Loucy (cell line): ENCODE measurements around the gene RPS6KA2.

Source experiments
- H2AFZ ChIP-seq: fragments of 200-600 bp; sonication (generic); 2 replicates; pipeline ENCODE4 v1.6.0; 2016; ENCODE audit warnings: antibody characterized with exemption, mild to moderate bottlenecking, low read length, moderate library complexity
- H3F3A ChIP-seq: fragments of 200-600 bp; 2 replicates; pipeline ENCODE4 v1.6.0; 2016; ENCODE audit warnings: antibody characterized with exemption, low read depth, mild to moderate bottlenecking
- H3K27me3 ChIP-seq: fragments of 200-600 bp; sonication (generic); 2 replicates; pipeline ENCODE4 v1.6.1; 2014; ENCODE audit warnings: low read length, mild to moderate bottlenecking; ENCODE audit not compliant: insufficient read depth, poor library complexity, severe bottlenecking
- H3K36me3 ChIP-seq: fragments of 200-600 bp; sonication (generic); 2 replicates; pipeline ENCODE4 v1.6.1; 2016; ENCODE audit warnings: low read length; ENCODE audit not compliant: insufficient read depth
- H3K4me1 ChIP-seq: fragments of 200-600 bp; sonication (generic); 2 replicates; pipeline ENCODE4 v1.5.1; 2014; ENCODE audit warnings: low read length, mild to moderate bottlenecking; ENCODE audit not compliant: insufficient read depth, poor library complexity, severe bottlenecking
- H3K4me2 ChIP-seq: fragments of 200-600 bp; sonication (generic); 2 replicates; pipeline ENCODE4 v1.6.0; 2014; ENCODE audit warnings: antibody characterized with exemption, low read length, low read depth, mild to moderate bottlenecking; ENCODE audit not compliant: poor library complexity, severe bottlenecking
- H3K4me3 ChIP-seq: fragments of 200-600 bp; sonication (generic); 2 replicates; pipeline ENCODE4 v1.5.1; 2014; ENCODE audit warnings: low read length, mild to moderate bottlenecking, mixed read lengths; ENCODE audit not compliant: poor library complexity, severe bottlenecking
- H3K79me2 ChIP-seq: fragments of 200-600 bp; sonication (generic); 2 replicates; pipeline ENCODE4 v1.6.1; 2014; ENCODE audit warnings: low read length; ENCODE audit not compliant: insufficient read depth
- H3K9ac ChIP-seq: fragments of 200-600 bp; sonication (generic); 2 replicates; pipeline ENCODE4 v1.6.0; 2014; ENCODE audit warnings: mild to moderate bottlenecking, low read depth, low read length, moderate library complexity; ENCODE audit not compliant: poor library complexity, severe bottlenecking
- H3K9me2 ChIP-seq: fragments of 200-600 bp; sonication (generic); replicated peaks from 2 replicates; pipeline ENCODE4 v1.6.1; 2016; ENCODE audit warnings: low read depth, low read length, mixed read lengths
- H3K9me3 ChIP-seq: fragments of 200-600 bp; sonication (generic); 2 replicates; pipeline ENCODE4 v1.6.1; 2014; ENCODE audit warnings: mild to moderate bottlenecking, antibody characterized with exemption, low read length, low read depth; ENCODE audit not compliant: insufficient read depth
- H4K20me1 ChIP-seq: fragments of 200-600 bp; sonication (generic); 2 replicates; pipeline ENCODE4 v1.6.0; 2014; ENCODE audit warnings: antibody characterized with exemption, low read length, mild to moderate bottlenecking; ENCODE audit not compliant: insufficient read depth, poor library complexity, severe bottlenecking
- EZH2phosphoT487 ChIP-seq: fragments of 200-600 bp; IDR thresholded peaks from 2 replicates; pipeline ENCODE4 v1.6.1; 2018; ENCODE audit warnings: antibody characterized with exemption, mild to moderate bottlenecking, moderate library complexity, borderline replicate concordance
- TF ChIP-seq, protein P1 (sequence below): fragments of 200-600 bp; sonication (generic); conservative IDR thresholded peaks from 2 replicates; pipeline ENCODE4 v1.5.1; 2014; ENCODE audit warnings: mild to moderate bottlenecking, antibody characterized with exemption, low read length

The RPS6KA2 gene

DNA sequence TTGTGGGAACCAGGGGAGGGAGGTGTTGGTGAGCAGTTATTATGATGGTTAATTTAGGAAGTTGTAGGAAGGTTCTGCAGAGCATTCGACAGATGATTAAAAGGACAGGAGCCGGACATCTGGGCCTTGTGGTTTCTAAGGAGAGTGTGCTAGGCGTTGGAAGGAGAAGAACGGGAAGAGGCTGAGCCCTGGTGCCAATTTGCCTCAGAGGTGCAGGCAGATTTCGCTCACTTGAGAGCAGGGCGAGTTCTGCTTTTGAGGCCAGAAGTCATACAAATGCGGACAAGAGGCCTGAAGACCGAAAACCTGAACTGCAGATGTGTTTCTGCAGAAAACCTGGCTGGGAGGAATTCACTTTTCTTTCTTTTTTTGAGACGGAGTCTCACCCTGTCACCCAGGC, 30.5 kb upstream of the RPS6KA2 start:
- no peak overlapping the region for H2AFZ ChIP-seq
- no peaks in the 10 kb centered on the region for H3K9me3 ChIP-seq
- H3K4me2 ChIP-seq, result no peak overlapping the region
- H4K20me1 ChIP-seq, result no peaks in the 10 kb centered on the region
- H3K9me2 ChIP-seq, result no peaks in the 10 kb centered on the region
- TF ChIP-seq, protein P1, sequence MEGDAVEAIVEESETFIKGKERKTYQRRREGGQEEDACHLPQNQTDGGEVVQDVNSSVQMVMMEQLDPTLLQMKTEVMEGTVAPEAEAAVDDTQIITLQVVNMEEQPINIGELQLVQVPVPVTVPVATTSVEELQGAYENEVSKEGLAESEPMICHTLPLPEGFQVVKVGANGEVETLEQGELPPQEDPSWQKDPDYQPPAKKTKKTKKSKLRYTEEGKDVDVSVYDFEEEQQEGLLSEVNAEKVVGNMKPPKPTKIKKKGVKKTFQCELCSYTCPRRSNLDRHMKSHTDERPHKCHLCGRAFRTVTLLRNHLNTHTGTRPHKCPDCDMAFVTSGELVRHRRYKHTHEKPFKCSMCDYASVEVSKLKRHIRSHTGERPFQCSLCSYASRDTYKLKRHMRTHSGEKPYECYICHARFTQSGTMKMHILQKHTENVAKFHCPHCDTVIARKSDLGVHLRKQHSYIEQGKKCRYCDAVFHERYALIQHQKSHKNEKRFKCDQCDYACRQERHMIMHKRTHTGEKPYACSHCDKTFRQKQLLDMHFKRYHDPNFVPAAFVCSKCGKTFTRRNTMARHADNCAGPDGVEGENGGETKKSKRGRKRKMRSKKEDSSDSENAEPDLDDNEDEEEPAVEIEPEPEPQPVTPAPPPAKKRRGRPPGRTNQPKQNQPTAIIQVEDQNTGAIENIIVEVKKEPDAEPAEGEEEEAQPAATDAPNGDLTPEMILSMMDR, result no peak
- no peak for TF ChIP-seq EZH2phosphoT487
- H3K4me1 ChIP-seq, result no peaks in the 10 kb centered on the region
- H3K27me3 ChIP-seq, result no peaks in the 10 kb centered on the region
- no peaks in the 10 kb centered on the region for H3K79me2 ChIP-seq
- H3K9ac ChIP-seq, result no peak overlapping the region
- no peaks in the 10 kb centered on the region for H3F3A ChIP-seq
- H3K36me3 ChIP-seq, result no peaks in the 10 kb centered on the region
- H3K4me3 ChIP-seq, result no peak overlapping the region

DNA sequence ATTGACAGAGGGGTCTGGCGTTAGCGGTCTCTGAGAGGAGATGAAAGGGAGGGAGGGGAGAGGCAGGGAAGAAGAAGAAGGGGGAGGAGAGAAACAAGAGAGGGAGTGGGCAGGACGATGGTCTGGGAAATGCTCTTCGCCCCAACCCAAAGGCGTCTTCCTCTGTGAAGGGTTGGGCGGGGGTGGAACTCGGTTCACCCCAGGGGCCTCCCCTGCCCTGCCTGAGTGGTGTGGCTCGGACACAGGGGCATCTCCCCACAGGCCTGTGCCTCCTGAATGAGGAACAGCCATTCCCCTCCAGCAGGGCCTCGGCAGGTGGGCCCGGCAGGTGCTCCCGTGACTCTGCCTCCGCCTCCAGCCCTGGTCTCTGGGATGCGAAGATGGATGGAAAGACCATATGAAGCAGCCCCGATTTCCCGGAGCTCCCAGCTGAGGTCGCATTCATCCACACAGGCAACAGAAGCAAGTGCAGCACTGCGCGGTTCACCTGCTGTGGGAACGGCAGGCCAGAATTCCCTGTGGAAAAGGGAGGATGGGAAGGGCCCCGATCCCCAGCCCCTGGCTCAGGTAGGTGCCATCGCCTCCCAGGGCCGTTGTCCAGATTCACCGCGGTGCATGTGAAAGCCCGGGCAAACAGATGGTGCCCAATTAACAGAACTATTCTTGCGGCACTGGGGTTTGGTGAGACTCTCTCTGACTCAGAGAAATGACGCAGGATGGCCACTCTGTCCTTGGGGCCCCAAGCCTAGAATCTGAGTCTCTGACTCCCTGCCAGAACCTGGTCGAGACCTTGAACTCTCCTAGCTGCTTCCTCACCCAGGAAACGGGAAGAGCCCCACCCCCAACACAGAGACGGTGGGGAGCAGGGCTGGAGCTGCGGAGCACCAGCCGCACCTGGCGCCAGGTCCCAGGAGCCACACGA, 29.4 kb upstream of the RPS6KA2 start:
- Histone ChIP-seq H3F3A (no peaks in the 10 kb centered on the region), H3K4me2 (no peak overlapping the region), H3K79me2 (no peaks in the 10 kb centered on the region), H3K9me3 (no peaks in the 10 kb centered on the region), H3K4me3 (no peak overlapping the region), H3K36me3 (no peaks in the 10 kb centered on the region), H3K4me1 (no peaks in the 10 kb centered on the region), H4K20me1 (no peaks in the 10 kb centered on the region), H3K9me2 (no peaks in the 10 kb centered on the region), H2AFZ (no peak overlapping the region), H3K9ac (no peak overlapping the region), H3K27me3 (no peaks in the 10 kb centered on the region)
- TF ChIP-seq, protein P1, result no peak
- TF ChIP-seq EZH2phosphoT487, result no peak

DNA sequence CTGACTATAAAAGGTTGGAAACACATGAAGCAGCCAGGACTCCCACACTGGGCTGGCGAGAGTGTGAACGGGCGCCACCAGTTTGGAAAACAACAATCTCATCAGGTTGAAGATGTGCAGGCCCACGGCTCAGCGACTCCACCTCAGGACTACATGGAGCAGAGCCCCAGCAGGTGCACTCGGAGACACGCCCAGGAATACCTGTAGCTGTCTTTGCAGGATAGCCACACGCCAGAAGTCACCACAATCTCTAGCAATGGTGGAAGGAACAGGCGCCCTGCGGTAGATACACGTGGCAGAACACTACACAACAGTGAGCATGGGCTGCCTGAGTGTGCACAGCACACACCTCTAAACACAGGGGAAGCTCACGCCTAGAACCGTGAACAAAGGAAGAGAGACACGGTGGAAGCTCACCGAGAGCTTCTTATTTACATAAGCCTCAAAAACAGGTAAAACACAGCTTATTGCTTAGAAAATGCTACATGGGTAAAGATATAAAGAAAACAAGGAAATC, 28.7 kb upstream of the RPS6KA2 start:
- Histone ChIP-seq H3F3A (no peaks in the 10 kb centered on the region), H3K36me3 (no peaks in the 10 kb centered on the region), H3K79me2 (no peaks in the 10 kb centered on the region), H3K4me3 (no peak overlapping the region), H3K27me3 (no peaks in the 10 kb centered on the region), H4K20me1 (no peaks in the 10 kb centered on the region), H3K9ac (no peak overlapping the region), H3K9me2 (no peaks in the 10 kb centered on the region), H3K9me3 (no peaks in the 10 kb centered on the region), H3K4me2 (no peak overlapping the region), H2AFZ (no peak overlapping the region), H3K4me1 (no peaks in the 10 kb centered on the region)
- no peak for TF ChIP-seq EZH2phosphoT487
- TF ChIP-seq, protein P1, result no peak
